Vagina (tissue), 2 donors: ENCODE measurements around the gene TSPAN5.

ENCODE experiments used
- CTCF ChIP-seq, 3 experiments: fragments of 450-650 bp in 2 of 3; fragments of 200-600 bp in 1 of 3; sonication (generic) in 1 of 3; IDR thresholded peaks; one replicate each; pipeline ENCODE4 v1.5.1; 2017 to 2019; ENCODE audit warnings: antibody characterized with exemption in 3 of 3, mild to moderate bottlenecking in 2 of 3, moderate library complexity in 2 of 3
- POLR2AphosphoS5 ChIP-seq, 2 donors: sonication (generic); formaldehyde crosslinking; IDR thresholded peaks; one replicate each; pipeline ENCODE4 v1.9.0; 2017; ENCODE audit warnings: antibody characterized with exemption in 2 of 2, mild to moderate bottlenecking in 2 of 2, low read depth in 1 of 2; ENCODE audit not compliant: insufficient read depth in 1 of 2

- TF ChIP-seq CTCF (IDR thresholded peaks at IDR 0.05) (no peak), POLR2AphosphoS5 (IDR thresholded peaks at IDR 0.05; ENCODE audit: insufficient read depth in 1 of 2, low read depth in 1 of 2) (no peak)
Measured at GRCh38 chr4:98519268-98519977, 139.0 kb downstream of the TSPAN5 start.
